Trophoblast cell (in vitro differentiated cells and primary cell): ENCODE results near the gene GRIN2A.

Source experiments
- DNase-seq, 2 donors: peaks; one replicate each; pipeline ENCODE4 v3.0.0-alpha.2; 2016
- H2AFZ ChIP-seq: 2 replicates; pipeline ENCODE4 v1.6.1; 2013; ENCODE audit warnings: low read length, moderate library complexity, mild to moderate bottlenecking; ENCODE audit not compliant: insufficient read depth, poor library complexity
- H2AK5ac ChIP-seq: 2 replicates; pipeline ENCODE4 v1.6.1; 2013; ENCODE audit warnings: mild to moderate bottlenecking, low read length
- H2BK120ac ChIP-seq: 2 replicates; pipeline ENCODE4 v1.6.1; 2013; ENCODE audit warnings: low read length, mild to moderate bottlenecking, moderate library complexity; ENCODE audit not compliant: insufficient read depth, poor library complexity
- H2BK12ac ChIP-seq: 2 replicates; pipeline ENCODE4 v1.6.1; 2013; ENCODE audit warnings: mild to moderate bottlenecking, low read length, moderate library complexity
- H2BK5ac ChIP-seq: 2 replicates; pipeline ENCODE4 v1.6.1; 2013; ENCODE audit warnings: low read length, low read depth, moderate library complexity, mild to moderate bottlenecking; ENCODE audit not compliant: poor library complexity
- H3K14ac ChIP-seq: 2 replicates; pipeline ENCODE4 v1.6.1; 2013; ENCODE audit warnings: mild to moderate bottlenecking, low read length
- H3K18ac ChIP-seq: 2 replicates; pipeline ENCODE4 v1.6.1; 2013; ENCODE audit warnings: mild to moderate bottlenecking, low read length
- H3K23ac ChIP-seq: 2 replicates; pipeline ENCODE4 v1.6.1; 2013; ENCODE audit warnings: low read length
- H3K27ac ChIP-seq: 2 replicates; pipeline ENCODE4 v1.5.1; 2013; ENCODE audit warnings: low read depth, mild to moderate bottlenecking, inconsistent platforms, low read length, moderate library complexity
- H3K27me3 ChIP-seq: 2 replicates; pipeline ENCODE4 v1.6.1; 2013; ENCODE audit warnings: inconsistent platforms, mild to moderate bottlenecking, low read length, moderate library complexity; ENCODE audit not compliant: insufficient read depth
- H3K36me3 ChIP-seq, 2 experiments: 1 replicate in 1 of 2; 2 replicates in 1 of 2; pipeline ENCODE4 v1.6.1; 2013; ENCODE audit warnings: low read length in 2 of 2, mild to moderate bottlenecking in 2 of 2, moderate library complexity in 1 of 2; ENCODE audit not compliant: insufficient read depth in 2 of 2, control insufficient read depth in 1 of 2
- H3K4ac ChIP-seq: 2 replicates; pipeline ENCODE4 v1.6.1; 2013; ENCODE audit warnings: low read depth, mild to moderate bottlenecking, low read length, moderate library complexity
- H3K4me1 ChIP-seq, 2 experiments: 1 replicate in 1 of 2; 2 replicates in 1 of 2; pipeline ENCODE4 v1.6.1; 2013; ENCODE audit warnings: low read length in 2 of 2, mild to moderate bottlenecking in 2 of 2, moderate library complexity in 1 of 2; ENCODE audit not compliant: insufficient read depth in 2 of 2, control insufficient read depth in 1 of 2
- H3K4me2 ChIP-seq: 2 replicates; pipeline ENCODE4 v1.6.1; 2013; ENCODE audit warnings: inconsistent platforms, mild to moderate bottlenecking, low read length, moderate library complexity
- H3K4me3 ChIP-seq: 2 replicates; pipeline ENCODE4 v1.5.1; 2013; ENCODE audit warnings: mild to moderate bottlenecking, low read depth, low read length, inconsistent platforms
- H3K79me1 ChIP-seq: one replicate; pipeline ENCODE4 v1.6.1; 2013; ENCODE audit warnings: low read length
- H3K79me2 ChIP-seq: 2 replicates; pipeline ENCODE4 v1.6.1; 2013; ENCODE audit warnings: low read length, mild to moderate bottlenecking; ENCODE audit not compliant: control insufficient read depth, insufficient read depth, poor library complexity
- H3K9ac ChIP-seq: 2 replicates; pipeline ENCODE4 v1.6.1; 2013; ENCODE audit warnings: mild to moderate bottlenecking, low read length
- H3K9me3 ChIP-seq: 2 replicates; pipeline ENCODE4 v1.6.1; 2013; ENCODE audit warnings: low read depth, mild to moderate bottlenecking, control low read depth, inconsistent platforms, low read length; ENCODE audit not compliant: insufficient read depth
- H4K12ac ChIP-seq: 2 replicates; pipeline ENCODE4 v1.6.1; 2013; ENCODE audit warnings: low read depth, mild to moderate bottlenecking, low read length, moderate library complexity
- H4K8ac ChIP-seq: 2 replicates; pipeline ENCODE4 v1.6.1; 2013; ENCODE audit warnings: low read depth, mild to moderate bottlenecking, low read length, moderate library complexity
- H4K91ac ChIP-seq: one replicate; pipeline ENCODE4 v1.6.1; 2013; ENCODE audit warnings: low read depth, mild to moderate bottlenecking, low read length, moderate library complexity
- whole genome bisulfite sequencing: extraction: QIAGEN DNeasy Blood & Tissue Kit; methylation state at CpG from one replicate; pipeline ENCODE4 v1.1.7; 2013; ENCODE audit warnings: missing lambda C conversion rate; ENCODE audit not compliant: insufficient read length, insufficient coverage; ENCODE audit errors: extremely low coverage; 5-methylcytosine and 5-hydroxymethylcytosine counted together

Gene GRIN2A

GRCh38 chr16:10009684-10010083 lies 172.5 kb downstream of the GRIN2A start:
- no peak overlapping the region for H2BK12ac ChIP-seq
- H2BK120ac ChIP-seq: no peak overlapping the region
- H3K18ac ChIP-seq: no peak overlapping the region
- no peaks in the 10 kb centered on the region for H3K27me3 ChIP-seq
- H3K79me1 ChIP-seq: peaks cover 4% of the 10 kb centered on the region
- no peak overlapping the region for H4K12ac ChIP-seq
- DNase-seq: no peak
- WGBS: no CpG with 5 or more reads among the region's 6 CpGs
- peak overlapping the region; percentile 84 for H4K8ac ChIP-seq
- no peak overlapping the region for H4K91ac ChIP-seq
- H3K9ac ChIP-seq: no peak overlapping the region
- H3K27ac ChIP-seq: peak overlapping the region; percentile 52
- H3K4me2 ChIP-seq: no peak overlapping the region
- H3K14ac ChIP-seq: no peak overlapping the region
- no peak overlapping the region for H3K23ac ChIP-seq
- no peak overlapping the region for H2BK5ac ChIP-seq
- no peak overlapping the region for H3K4me3 ChIP-seq
- no peak overlapping the region for H3K4ac ChIP-seq
- no peaks in the 10 kb centered on the region for H3K36me3 ChIP-seq
- no peak overlapping the region for H2AK5ac ChIP-seq
- peaks cover 7 to 8% of the 10 kb centered on the region in 2 experiments for H3K4me1 ChIP-seq
- H3K79me2 ChIP-seq: no peaks in the 10 kb centered on the region
- H2AFZ ChIP-seq: peak overlapping the region; percentile 78
- H3K9me3 ChIP-seq: peaks cover 2% of the 10 kb centered on the region

DNA sequence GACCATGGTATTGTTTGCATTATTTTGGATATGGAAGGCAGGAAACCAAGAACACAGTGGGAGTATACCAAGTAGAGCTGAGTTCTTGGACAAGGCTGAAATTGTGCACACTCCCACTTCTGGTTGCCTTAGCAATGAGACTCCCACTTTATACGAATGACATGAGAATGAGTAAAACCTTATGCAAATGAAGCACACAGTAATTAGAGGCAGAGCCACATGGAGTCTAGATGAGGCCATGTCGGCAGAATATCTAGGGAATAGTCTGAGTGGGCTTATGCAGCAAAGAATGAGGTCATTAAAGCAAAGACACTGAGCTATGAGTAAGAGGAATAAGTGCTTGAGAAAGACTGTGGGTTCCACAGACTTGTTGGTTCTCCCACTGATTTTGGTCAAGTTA lies 178.7 kb downstream of the GRIN2A start:
- no peak overlapping the region for H3K4ac ChIP-seq
- no peak for DNase-seq
- H3K79me2 ChIP-seq: no peaks in the 10 kb centered on the region

DNA sequence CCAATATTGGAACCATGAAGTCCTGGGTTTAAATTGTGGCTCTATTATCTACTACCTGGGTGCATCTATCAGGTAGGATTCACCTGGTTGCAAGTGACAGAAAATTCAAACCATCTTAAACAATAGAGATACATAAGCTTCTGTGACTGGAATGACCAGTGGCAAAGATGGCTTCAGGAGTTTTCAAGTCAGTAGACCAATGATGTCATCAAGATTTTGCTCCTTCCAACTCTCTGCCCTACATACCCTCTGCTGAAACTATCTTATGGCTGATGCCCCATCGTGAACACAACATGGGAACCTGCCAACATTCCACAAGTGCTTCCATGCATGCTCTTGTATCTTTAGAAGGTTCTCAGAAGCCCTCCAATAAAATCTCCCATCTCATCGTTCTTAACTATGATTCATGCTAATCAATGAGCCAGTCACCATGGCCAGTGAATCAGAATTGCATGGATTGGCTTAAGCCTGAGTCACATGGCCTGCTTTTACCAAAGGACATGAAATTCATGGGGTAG lies 180.9 kb downstream of the GRIN2A start:
- Histone ChIP-seq H3K18ac (no peak overlapping the region), H3K36me3 (no peaks in the 10 kb centered on the region), H3K4me1 (no peaks in the 10 kb centered on the region), H4K8ac (no peak overlapping the region), H4K91ac (no peak overlapping the region), H3K79me2 (no peaks in the 10 kb centered on the region), H4K12ac (no peak overlapping the region), H3K23ac (no peak overlapping the region), H3K27ac (no peak overlapping the region), H3K27me3 (no peaks in the 10 kb centered on the region), H2AFZ (no peak overlapping the region), H2AK5ac (no peak overlapping the region), H3K9ac (no peak overlapping the region), H3K4me2 (no peak overlapping the region), H2BK5ac (no peak overlapping the region), H2BK12ac (no peak overlapping the region), H3K4me3 (no peak overlapping the region), H2BK120ac (no peak overlapping the region), H3K79me1 (no peaks in the 10 kb centered on the region), H3K14ac (no peak overlapping the region), H3K9me3 (no peaks in the 10 kb centered on the region), H3K4ac (no peak overlapping the region)
- WGBS: no CpG with 5 or more reads among the region's 2 CpGs
- no peak for DNase-seq

More for the DNA sequence above, 178.7 kb downstream of the GRIN2A start:
- H3K4me1 ChIP-seq: no peaks in the 10 kb centered on the region
- H3K27ac ChIP-seq: no peak overlapping the region
- H2AFZ ChIP-seq: no peak overlapping the region
- no peak overlapping the region for H4K12ac ChIP-seq
- no peak overlapping the region for H4K8ac ChIP-seq
- no peak overlapping the region for H2BK5ac ChIP-seq
- no peak overlapping the region for H3K23ac ChIP-seq
- H3K4me2 ChIP-seq: no peak overlapping the region
- H2AK5ac ChIP-seq: no peak overlapping the region
- H2BK120ac ChIP-seq: no peak overlapping the region
- H3K79me1 ChIP-seq: no peaks in the 10 kb centered on the region
- no peak overlapping the region for H3K9ac ChIP-seq
- H3K4me3 ChIP-seq: no peak overlapping the region
- no peak overlapping the region for H3K14ac ChIP-seq
- H3K9me3 ChIP-seq: no peaks in the 10 kb centered on the region
- no peaks in the 10 kb centered on the region for H3K36me3 ChIP-seq
- H2BK12ac ChIP-seq: no peak overlapping the region
- no peaks in the 10 kb centered on the region for H3K27me3 ChIP-seq
- no CpG with 5 or more reads among the region's 2 CpGs for WGBS
- H3K18ac ChIP-seq: no peak overlapping the region
- H4K91ac ChIP-seq: no peak overlapping the region

- Histone ChIP-seq H3K9me3 (no peaks in the 10 kb centered on the region), H4K8ac (no peak overlapping the region), H3K18ac (no peak overlapping the region), H3K4me3 (no peak overlapping the region), H3K14ac (no peak overlapping the region), H3K79me2 (no peaks in the 10 kb centered on the region), H2BK12ac (no peak overlapping the region), H3K4me2 (no peak overlapping the region), H2BK120ac (no peak overlapping the region), H3K27ac (no peak overlapping the region), H4K12ac (no peak overlapping the region), H4K91ac (no peak overlapping the region), H3K27me3 (no peaks in the 10 kb centered on the region), H2AK5ac (no peak overlapping the region), H3K23ac (no peak overlapping the region), H2BK5ac (no peak overlapping the region), H3K9ac (no peak overlapping the region), H3K4ac (no peak overlapping the region), H2AFZ (no peak overlapping the region), H3K4me1 (no peaks in the 10 kb centered on the region), H3K79me1 (no peaks in the 10 kb centered on the region), H3K36me3 (no peaks in the 10 kb centered on the region)
- no CpG with 5 or more reads among the region's 5 CpGs for WGBS
- DNase-seq: no peak
These were observed 186.0 kb downstream of the GRIN2A start for GRCh38 chr16:9996221-9996620.
